C4-2B (cell line): ENCODE measurements around the gene MEG3.

Source experiments
- ZFX ChIP-seq: fragments of 450-650 bp; IDR thresholded peaks from 2 replicates; pipeline ENCODE4 v1.6.1; 2017
- TF ChIP-seq, protein P1 (sequence below): fragments of 450-650 bp; conservative IDR thresholded peaks from 2 replicates; pipeline ENCODE4 v1.5.1; 2017; ENCODE audit warnings: mild to moderate bottlenecking

DNA sequence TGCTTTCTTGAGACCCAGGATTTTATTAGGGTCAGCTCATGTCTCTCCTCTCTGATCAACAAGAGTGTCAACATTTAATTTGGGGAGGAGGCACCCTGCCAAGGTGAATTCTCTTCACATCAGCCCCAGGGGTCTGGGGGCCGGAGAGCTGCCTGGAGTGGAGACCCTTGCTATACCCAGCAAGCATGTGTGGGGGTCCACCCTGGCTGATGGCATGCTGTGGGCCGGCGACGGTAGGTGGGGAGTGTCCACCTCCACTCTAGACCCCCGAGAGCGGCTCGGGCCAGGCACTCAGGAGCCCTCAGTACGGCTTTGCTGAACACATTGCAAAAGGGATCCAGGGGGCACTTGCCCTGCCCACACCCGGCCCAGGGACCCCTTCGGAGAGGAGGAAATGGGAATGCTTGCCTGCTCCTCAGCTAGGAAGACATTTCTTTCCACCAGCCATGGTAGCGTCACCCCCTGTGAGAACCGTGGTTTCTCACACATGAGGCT lies 10.4 kb downstream of the MEG3 start:
- TF ChIP-seq, protein P1, sequence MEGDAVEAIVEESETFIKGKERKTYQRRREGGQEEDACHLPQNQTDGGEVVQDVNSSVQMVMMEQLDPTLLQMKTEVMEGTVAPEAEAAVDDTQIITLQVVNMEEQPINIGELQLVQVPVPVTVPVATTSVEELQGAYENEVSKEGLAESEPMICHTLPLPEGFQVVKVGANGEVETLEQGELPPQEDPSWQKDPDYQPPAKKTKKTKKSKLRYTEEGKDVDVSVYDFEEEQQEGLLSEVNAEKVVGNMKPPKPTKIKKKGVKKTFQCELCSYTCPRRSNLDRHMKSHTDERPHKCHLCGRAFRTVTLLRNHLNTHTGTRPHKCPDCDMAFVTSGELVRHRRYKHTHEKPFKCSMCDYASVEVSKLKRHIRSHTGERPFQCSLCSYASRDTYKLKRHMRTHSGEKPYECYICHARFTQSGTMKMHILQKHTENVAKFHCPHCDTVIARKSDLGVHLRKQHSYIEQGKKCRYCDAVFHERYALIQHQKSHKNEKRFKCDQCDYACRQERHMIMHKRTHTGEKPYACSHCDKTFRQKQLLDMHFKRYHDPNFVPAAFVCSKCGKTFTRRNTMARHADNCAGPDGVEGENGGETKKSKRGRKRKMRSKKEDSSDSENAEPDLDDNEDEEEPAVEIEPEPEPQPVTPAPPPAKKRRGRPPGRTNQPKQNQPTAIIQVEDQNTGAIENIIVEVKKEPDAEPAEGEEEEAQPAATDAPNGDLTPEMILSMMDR: no peak
- no peak for TF ChIP-seq ZFX
